K562 (cell line): ENCODE data around the gene LPIN1. TPM values are rescaled to one million over a fixed set of nuclear protein-coding genes. Genes with fewer than 3 reads are reported as not detected.
A peak's percentile ranks its signal among the peaks of the same experiment; 100 is the strongest.

Experiments
- ADNP ChIP-seq: fragments of 200-800 bp; sonication (Bioruptor generic); IDR thresholded peaks from 2 replicates; pipeline ENCODE4 v1.6.1; 2016; ENCODE audit warnings: missing genetic modification characterization, missing compliant biosample characterization
- ASH1L ChIP-seq: fragments of 450-650 bp; IDR thresholded peaks from 2 replicates; pipeline ENCODE4 v1.6.1; 2018; ENCODE audit warnings: borderline replicate concordance, mild to moderate bottlenecking, low read depth; ENCODE audit not compliant: partially characterized antibody
- ATF7 ChIP-seq: fragments of 450-650 bp; IDR thresholded peaks from 2 replicates; pipeline ENCODE4 v1.7.1; 2014; ENCODE audit warnings: mild to moderate bottlenecking, moderate library complexity
- CHAMP1 ChIP-seq: fragments of 450-650 bp; IDR thresholded peaks from 2 replicates; pipeline ENCODE4 v1.6.1; 2016; ENCODE audit warnings: mild to moderate bottlenecking
- DMBX1 ChIP-seq: fragments of 250-450 bp; sonication (Bioruptor Pico); IDR thresholded peaks from 2 replicates; pipeline ENCODE4 v1.8.0; 2022; ENCODE audit warnings: inconsistent platforms, mild to moderate bottlenecking, moderate library complexity, borderline replicate concordance
- GABPA ChIP-seq: fragments of 200-800 bp; sonication (Bioruptor generic); conservative IDR thresholded peaks from 2 replicates; pipeline ENCODE4 v1.6.1; 2016; ENCODE audit warnings: low read depth, missing genetic modification characterization, missing compliant biosample characterization
- GATAD2A ChIP-seq: fragments of 450-650 bp; IDR thresholded peaks from 2 replicates; pipeline ENCODE4 v1.6.1; 2017
- MEIS2 ChIP-seq: fragments of 450-650 bp; IDR thresholded peaks from 2 replicates; pipeline ENCODE4 v1.6.1; 2014; ENCODE audit warnings: mild to moderate bottlenecking; ENCODE audit not compliant: partially characterized antibody
- OTX1 ChIP-seq: fragments of 450-650 bp; formaldehyde crosslinking; IDR thresholded peaks from 2 replicates; pipeline ENCODE4 v1.4.0; 2022; ENCODE audit warnings: mild to moderate bottlenecking
- RBFOX2 ChIP-seq: fragments of 200-400 bp; formaldehyde crosslinking; IDR thresholded peaks from 2 replicates; pipeline ENCODE4 v1.6.1; 2017; ENCODE audit warnings: low read depth, mild to moderate bottlenecking, low read length, moderate library complexity
- RCOR1 ChIP-seq, 2 experiments: IDR thresholded peaks; 2 replicates each; pipeline ENCODE4 v1.6.1; 2012; ENCODE audit warnings: low read depth in 2 of 2, low read length in 2 of 2, borderline replicate concordance in 1 of 2, improper control_type of control experiment in 1 of 2
- RHOXF2B ChIP-seq: fragments of 250-450 bp; sonication (Bioruptor Pico); conservative IDR thresholded peaks from 2 replicates; pipeline ENCODE4 v1.5.1; 2021
- SLC30A9 ChIP-seq: fragments of 250-450 bp; sonication (Bioruptor Pico); IDR thresholded peaks from 2 replicates; pipeline ENCODE4 v1.8.0; 2022; ENCODE audit warnings: mild to moderate bottlenecking, moderate library complexity
- SMAD1 ChIP-seq: fragments of 150-350 bp; IDR thresholded peaks from 2 replicates; pipeline ENCODE4 v1.6.1; 2014; ENCODE audit warnings: low read length, low read depth; ENCODE audit not compliant: partially characterized antibody
- SMARCE1 ChIP-seq: fragments of 450-650 bp; IDR thresholded peaks from 2 replicates; pipeline ENCODE4 v1.7.1; 2016; ENCODE audit warnings: mild to moderate bottlenecking
- SNRNP70 ChIP-seq: fragments of 200-400 bp; formaldehyde crosslinking; optimal IDR thresholded peaks from 2 replicates; pipeline ENCODE3; 2017; ENCODE audit warnings: low read depth, low read length
- TAF1 ChIP-seq: IDR thresholded peaks from 2 replicates; pipeline ENCODE4 v1.6.1; 2011; ENCODE audit warnings: mild to moderate bottlenecking, low read length, moderate library complexity; ENCODE audit not compliant: insufficient read depth, control insufficient read depth, severe bottlenecking; ENCODE audit errors: extremely low read depth
- TCF7 ChIP-seq: sonication (generic); IDR thresholded peaks from 2 replicates; pipeline ENCODE4 v1.6.1; 2016; ENCODE audit warnings: antibody characterized with exemption, borderline replicate concordance
- TFAM ChIP-seq: fragments of 250-450 bp; sonication (Bioruptor Pico); conservative IDR thresholded peaks from 2 replicates; pipeline ENCODE4 v1.5.0; 2021; ENCODE audit warnings: mild to moderate bottlenecking, moderate library complexity
- ZNF165 ChIP-seq: fragments of 250-450 bp; sonication (Bioruptor Pico); IDR thresholded peaks from 2 replicates; pipeline ENCODE4 v1.4.0; 2020; ENCODE audit warnings: borderline replicate concordance
- ZNF23 ChIP-seq: fragments of 250-450 bp; sonication (Bioruptor Pico); IDR thresholded peaks from 2 replicates; pipeline ENCODE4 v1.4.0; 2020; ENCODE audit warnings: mild to moderate bottlenecking
- ZNF639 ChIP-seq, 2 experiments: fragments of 200-800 bp in 1 of 2; sonication (Bioruptor generic) in 1 of 2; sonication (generic) in 1 of 2; formaldehyde crosslinking in 1 of 2; IDR thresholded peaks in 1 of 2; conservative IDR thresholded peaks in 1 of 2; 2 replicates each; pipeline versions ENCODE4 v1.5.0 to v1.6.1; 2016 to 2020; ENCODE audit warnings: missing compliant biosample characterization in 1 of 2, missing genetic modification characterization in 1 of 2, missing genetic modification reagents in 1 of 2
- polyA plus RNA-seq, 8 experiments: library from polyadenylated mRNA; depleted of rRNA in 4 of 8; stranded (reverse) in 5 of 8; unstranded in 3 of 8; fragments of >200 nt; fragmentation: Nextera tagmentation in 2 of 8; fragmentation: Illumina TruSeq in 1 of 8; extraction: Ambion mirVana in 2 of 8; extraction: Trizol in 1 of 8; gene quantifications; 2 replicates each; pipeline versions ENCODE4 v1.2.1 to v1.2.3, GENCODE V29; 2011 to 2014; ENCODE audit warnings: inconsistent platforms in 1 of 8, missing spikeins in 1 of 8
- total RNA-seq, 7 experiments: library from RNA; depleted of rRNA in 6 of 7; stranded (reverse); fragments of >200 nt in 6 of 7; fragmentation: Illumina TruSeq in 2 of 7; extraction: Trizol in 2 of 7; gene quantifications; 2 replicates each; pipeline versions ENCODE4 v1.2.1 to v1.2.3, GENCODE V29; 2011 to 2021; ENCODE audit warnings: low replicate concordance in 1 of 7
- TF ChIP-seq, protein P1 (sequence below): fragments of 450-650 bp; IDR thresholded peaks from 2 replicates; pipeline ENCODE4 v1.6.1; 2017; ENCODE audit warnings: mild to moderate bottlenecking, moderate library complexity
- TF ChIP-seq, protein P2 (sequence below): fragments of 450-650 bp; IDR thresholded peaks from 2 replicates; pipeline ENCODE4 v1.6.1; 2016

The LPIN1 gene
- total and polyA plus RNA-seq, 9 of the 15 experiments (the other 6 are each of a cell fraction or from before 2014, with no cell fraction given): 9.2 to 84.0 (median 27.8) TPM

DNA sequence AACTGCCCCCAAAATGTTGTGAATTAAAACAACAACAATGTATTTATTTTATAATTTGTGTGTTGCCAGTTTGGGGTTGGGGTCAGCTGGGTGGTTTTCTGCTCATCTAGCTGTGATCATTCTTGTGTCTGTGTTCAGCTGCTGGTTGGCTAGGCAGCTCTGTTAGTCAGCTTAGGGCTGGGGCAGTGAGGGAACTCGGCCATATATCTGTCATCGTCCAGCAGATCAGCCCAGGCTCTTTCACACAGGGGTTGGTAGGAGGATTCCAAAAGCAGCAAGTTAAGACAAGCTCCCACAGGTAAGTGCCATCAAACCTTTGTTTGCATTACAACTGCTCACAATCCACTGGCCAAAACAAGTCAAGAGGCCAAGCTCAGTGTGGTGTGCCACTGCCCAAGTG is 121.5 kb downstream of the LPIN1 start (continued):
- no peak for TF ChIP-seq OTX1 (CRISPR knock-in tag)
- TF ChIP-seq, protein P1, sequence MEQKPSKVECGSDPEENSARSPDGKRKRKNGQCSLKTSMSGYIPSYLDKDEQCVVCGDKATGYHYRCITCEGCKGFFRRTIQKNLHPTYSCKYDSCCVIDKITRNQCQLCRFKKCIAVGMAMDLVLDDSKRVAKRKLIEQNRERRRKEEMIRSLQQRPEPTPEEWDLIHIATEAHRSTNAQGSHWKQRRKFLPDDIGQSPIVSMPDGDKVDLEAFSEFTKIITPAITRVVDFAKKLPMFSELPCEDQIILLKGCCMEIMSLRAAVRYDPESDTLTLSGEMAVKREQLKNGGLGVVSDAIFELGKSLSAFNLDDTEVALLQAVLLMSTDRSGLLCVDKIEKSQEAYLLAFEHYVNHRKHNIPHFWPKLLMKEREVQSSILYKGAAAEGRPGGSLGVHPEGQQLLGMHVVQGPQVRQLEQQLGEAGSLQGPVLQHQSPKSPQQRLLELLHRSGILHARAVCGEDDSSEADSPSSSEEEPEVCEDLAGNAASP: no peak
- TF ChIP-seq, protein P2, sequence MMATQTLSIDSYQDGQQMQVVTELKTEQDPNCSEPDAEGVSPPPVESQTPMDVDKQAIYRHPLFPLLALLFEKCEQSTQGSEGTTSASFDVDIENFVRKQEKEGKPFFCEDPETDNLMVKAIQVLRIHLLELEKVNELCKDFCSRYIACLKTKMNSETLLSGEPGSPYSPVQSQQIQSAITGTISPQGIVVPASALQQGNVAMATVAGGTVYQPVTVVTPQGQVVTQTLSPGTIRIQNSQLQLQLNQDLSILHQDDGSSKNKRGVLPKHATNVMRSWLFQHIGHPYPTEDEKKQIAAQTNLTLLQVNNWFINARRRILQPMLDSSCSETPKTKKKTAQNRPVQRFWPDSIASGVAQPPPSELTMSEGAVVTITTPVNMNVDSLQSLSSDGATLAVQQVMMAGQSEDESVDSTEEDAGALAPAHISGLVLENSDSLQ: peak; percentile 86
- no peak for TF ChIP-seq RHOXF2B (CRISPR knock-in tag)
- peak in 1 of 2 experiments; percentile 51; a peak in 2 of 4 replicates for TF ChIP-seq RCOR1 (IDR thresholded peaks at IDR 0.05; ENCODE audit: borderline replicate concordance in 1 of 2, low read depth in 2 of 2, low read length in 2 of 2)
- TF ChIP-seq GABPA: no peak
- TF ChIP-seq SLC30A9: no peak
- TF ChIP-seq TCF7: no peak
- peak; percentile 75 for TF ChIP-seq SMARCE1
- no peak for TF ChIP-seq ADNP (tag)
- TF ChIP-seq MEIS2: peak; percentile 99
- no peak for TF ChIP-seq DMBX1
- no peak for TF ChIP-seq ZNF23
- TF ChIP-seq TFAM (CRISPR knock-in tag): no peak
- TF ChIP-seq TAF1: no peak
- TF ChIP-seq ZNF165 (CRISPR knock-in tag): no peak
- TF ChIP-seq SMAD1: no peak
- TF ChIP-seq CHAMP1: no peak
- TF ChIP-seq SNRNP70: no peak
- peak in 1 of 2 experiments; percentile 58; a peak in 1 of 4 replicates for TF ChIP-seq ZNF639 (CRISPR knock-in tag; conservative IDR thresholded peaks at IDR 0.05 in 1 of 2, IDR thresholded peaks at IDR 0.05 in 1 of 2)
- TF ChIP-seq RBFOX2: no peak
- peak; percentile 63; the same call in 1 of the 2 replicates for TF ChIP-seq GATAD2A
- no peak for TF ChIP-seq ASH1L
- TF ChIP-seq ATF7: peak; percentile 36; the same call in 1 of the 2 replicates
